GM15510 (cell line): ENCODE results near the gene RASD1.

Experiments used
- POLR2A ChIP-seq: IDR thresholded peaks from 3 replicates; pipeline ENCODE4 v1.6.1; 2011; ENCODE audit warnings: borderline replicate concordance; ENCODE audit not compliant: insufficient read length; ENCODE audit errors: extremely low read depth

RASD1 gene

DNA sequence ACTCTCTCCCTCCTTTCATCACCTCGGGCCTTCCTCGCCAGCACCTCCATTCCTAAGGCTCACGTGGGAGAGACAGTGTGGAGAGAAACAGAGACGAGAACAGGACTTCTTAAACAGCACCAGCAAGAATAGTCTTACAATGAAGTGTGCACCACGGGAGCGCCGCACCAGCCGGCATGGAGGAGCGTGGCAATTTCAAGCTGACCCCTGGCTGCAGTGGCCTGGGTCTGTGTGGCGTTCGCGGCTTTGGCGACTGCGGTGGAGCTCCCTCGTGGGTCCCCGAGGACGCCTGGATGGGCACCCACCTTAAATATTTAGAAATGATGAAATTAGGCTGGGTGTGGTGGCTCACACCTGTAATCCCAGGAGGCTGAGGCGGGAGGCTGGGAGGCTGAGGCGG lies 39.9 kb downstream of the RASD1 start:
- no peak for TF ChIP-seq POLR2A

DNA sequence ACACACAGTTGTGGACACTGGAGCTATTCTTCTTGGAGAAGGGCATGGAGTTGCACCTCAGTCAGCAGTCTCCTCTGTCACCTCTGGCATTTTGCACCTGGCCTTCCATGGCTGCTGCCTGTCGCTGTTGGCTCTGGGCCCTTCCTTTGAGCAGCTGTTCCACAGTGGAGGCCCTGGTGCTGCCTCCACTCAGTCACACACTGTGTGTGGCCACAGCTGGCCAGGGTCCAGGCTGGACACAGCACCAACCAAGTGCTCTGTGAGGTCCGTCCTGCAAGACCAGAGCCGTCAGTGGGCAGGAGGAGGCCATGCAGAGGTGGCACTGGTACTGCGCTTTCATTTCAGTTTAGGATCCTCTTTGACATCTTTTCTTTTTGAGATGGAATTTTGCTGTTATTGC lies 41.0 kb downstream of the RASD1 start:
- TF ChIP-seq POLR2A, result no peak

DNA sequence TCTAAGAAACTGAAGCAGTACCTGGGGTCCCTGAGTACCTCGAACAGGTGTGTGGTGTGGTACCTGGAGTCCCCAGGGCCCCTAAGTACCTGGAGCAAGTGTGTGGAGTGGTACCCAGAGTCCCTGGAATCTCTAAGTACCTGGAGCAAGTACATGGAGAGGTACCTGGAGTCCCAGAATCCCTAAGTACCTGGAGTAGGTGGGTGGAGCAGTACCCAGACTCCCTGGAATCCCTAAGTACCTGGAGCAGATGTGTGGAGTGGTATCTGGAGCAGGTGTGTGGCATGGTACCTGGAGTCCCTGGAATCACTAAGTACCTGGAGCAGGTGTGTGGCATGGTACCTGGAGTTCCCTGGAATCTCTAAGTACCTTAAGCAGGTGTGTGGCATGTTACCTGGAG lies 41.9 kb downstream of the RASD1 start:
- TF ChIP-seq POLR2A, result no peak

DNA sequence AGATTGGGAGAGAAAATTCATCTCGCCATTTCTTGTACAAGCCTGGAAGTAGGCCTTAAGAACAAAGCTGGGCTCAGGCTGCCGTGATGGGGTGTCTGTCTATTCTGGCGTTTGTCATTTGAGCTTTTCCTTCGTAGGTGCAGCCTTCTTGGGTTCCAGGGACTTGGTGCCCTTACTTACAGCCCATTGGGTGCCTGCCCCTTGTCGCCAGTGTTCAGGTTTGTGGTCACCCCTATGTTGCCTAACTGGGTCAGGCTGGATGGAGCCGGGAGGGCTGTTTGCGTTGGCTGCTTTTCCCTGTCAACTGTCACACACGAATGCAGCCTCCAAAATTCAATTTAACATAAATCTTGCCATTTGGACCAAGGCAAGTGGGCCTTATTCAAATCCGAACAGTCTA lies 43.1 kb downstream of the RASD1 start:
- TF ChIP-seq POLR2A, result no peak

DNA sequence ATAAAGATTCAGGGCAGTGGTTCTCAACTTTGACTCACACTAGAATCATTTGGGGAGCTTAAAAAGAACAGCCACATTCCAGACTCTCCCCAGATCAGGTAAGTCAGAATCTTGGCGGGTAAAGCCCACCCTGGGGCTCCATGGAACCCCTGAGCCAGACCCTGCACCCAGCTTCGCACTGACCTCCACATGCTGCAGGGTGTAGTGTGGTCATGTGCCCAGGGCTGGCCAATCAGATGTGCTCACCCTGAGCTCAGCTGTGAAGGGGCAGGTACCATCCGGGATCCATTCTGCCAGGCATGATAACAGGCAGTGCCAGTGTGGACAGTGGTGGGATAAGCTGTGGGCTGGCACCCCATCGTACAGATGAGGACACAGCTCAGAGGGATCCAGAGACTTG lies 47.5 kb downstream of the RASD1 start:
- no peak for TF ChIP-seq POLR2A

DNA sequence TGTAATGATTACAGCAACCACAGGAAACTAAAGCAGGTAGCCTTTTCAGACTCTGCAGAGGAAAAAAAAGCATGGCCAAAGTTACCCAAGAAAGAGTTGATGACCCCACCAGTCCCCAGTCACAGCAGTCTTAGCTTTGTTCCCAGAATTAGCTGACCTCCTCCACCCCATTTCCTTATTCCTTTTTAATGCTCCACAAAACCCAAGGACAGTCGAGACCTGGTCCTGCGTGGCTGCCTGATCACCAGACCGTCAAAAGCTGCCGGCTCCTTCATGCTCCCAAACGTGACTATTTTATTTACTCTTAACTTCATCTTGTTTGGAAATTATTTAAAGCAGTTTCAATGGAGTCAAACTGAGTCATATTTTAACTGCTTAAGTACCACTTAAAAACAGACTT lies 48.1 kb downstream of the RASD1 start:
- no peak for TF ChIP-seq POLR2A

DNA sequence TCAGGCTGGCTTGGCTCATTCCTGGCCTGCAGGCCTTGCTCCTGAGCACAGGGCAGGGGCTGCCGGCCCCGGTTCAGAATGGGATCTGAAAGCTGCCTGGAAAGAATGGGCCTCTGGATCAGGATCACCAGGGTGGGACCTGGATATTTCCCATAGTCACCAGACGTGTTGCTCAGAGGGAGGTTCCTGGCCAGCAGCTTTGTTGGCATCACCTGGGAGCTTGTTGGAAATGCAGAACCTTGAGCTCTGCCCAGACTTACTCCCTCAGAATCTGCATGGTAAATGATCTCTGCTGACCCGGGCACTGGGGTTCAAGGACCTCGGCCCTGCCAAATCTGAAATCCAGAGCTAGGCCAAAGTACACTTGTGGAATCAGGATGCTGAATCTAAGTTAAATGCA lies 48.9 kb downstream of the RASD1 start:
- no peak for TF ChIP-seq POLR2A

DNA sequence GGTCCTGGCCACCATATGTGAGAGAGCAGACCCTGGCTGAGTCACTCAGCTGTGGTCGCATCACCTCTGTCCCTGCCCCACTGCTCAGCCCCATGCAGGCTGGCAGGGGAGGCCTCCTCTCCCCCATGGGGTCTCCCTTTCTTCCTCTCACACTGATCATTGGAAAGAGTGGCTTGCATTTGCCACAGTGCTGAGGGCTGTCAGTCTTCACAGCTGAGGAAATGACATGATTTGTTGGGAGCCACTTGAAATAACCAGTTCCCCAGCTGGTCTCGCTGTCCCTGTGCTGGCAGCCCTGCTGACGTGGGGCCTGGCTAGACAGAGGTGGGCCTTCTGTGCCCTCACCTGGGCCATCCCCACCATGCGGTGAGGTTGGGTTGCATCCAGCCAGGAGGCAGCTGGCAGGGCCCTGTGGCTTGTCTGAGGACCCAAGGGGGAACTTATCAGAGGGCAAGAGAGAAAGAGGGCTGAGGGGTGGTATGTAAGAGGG lies 49.5 kb downstream of the RASD1 start:
- no peak for TF ChIP-seq POLR2A

DNA sequence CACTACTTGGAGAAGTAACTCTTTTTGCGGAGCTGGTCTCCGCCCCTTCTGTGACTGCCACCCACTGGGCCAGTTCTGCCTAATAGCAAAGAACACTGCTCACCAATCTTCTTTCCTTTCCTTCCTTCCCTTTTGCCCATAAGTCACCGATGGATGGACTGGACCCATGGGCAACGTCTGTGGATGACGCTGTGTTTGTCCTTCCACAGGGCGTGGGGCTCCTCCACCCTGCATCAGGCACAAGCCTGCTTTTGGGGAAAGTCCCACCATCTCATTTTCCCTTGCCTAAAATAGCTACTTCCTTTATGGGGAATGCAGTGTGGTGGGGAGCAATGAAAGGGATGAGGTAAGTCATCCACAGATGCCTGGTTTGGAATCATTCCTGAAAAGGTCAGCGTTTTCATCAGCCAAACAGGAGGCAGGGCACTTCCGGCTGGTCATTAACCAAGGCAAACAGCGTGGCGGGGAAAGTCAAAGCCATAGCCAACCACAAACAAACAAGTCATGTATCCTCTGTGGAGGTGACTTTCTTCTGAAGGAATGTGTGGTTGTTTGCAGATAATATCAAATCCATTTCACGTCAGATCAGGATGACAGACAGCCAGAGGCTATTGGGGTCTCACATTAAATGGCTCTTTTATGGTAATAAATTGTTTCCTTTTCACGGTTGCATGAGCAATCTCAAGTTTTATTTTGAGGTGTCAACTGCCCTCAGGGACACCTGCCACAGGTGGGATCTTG lies 50.1 kb downstream of the RASD1 start:
- no peak for TF ChIP-seq POLR2A

DNA sequence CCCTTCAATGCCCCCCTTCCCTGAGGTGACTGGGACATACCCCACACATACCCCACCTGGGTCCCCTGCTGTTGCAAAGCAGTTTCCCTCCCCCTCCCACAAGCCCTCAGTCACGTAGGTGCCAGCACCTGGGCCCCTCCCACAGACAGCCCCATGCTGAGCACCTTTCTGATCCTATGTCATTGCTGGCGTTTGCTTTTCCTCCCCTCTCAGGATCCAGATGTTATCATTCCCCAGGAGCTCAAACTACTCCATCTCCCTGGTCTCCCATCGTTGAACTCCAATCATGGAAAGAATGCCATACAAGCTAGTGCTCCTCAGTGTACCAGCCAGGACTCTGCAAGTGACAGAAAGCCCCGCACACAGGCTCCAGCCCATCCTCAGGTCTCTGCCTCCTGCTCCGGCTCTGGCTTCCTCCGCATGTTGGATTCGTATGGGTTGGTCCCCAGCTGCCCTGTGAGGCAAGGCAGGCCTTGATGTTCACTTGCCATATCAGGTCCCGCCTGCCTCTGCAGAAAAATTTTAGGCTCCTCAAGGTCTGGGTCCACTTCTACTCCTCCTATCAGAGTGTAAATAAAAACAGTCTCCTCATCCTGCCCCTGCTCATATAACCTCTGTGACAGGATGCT lies 50.8 kb downstream of the RASD1 start:
- no peak for TF ChIP-seq POLR2A
